Mammary epithelial cell (primary cell): ENCODE data around the gene LYRM4.

Experiments
- CTCF ChIP-seq, 2 donors: IDR thresholded peaks in 1 of 2; conservative IDR thresholded peaks in 1 of 2; 2 replicates each; pipeline ENCODE4 v1.5.1; 2011 to 2012; ENCODE audit warnings: inconsistent platforms in 2 of 2, low read length in 2 of 2, mild to moderate bottlenecking in 2 of 2, control low read depth in 1 of 2, low read depth in 1 of 2; ENCODE audit not compliant: insufficient read depth in 1 of 2; ENCODE audit errors: extremely low read depth in 1 of 2
- EZH2 ChIP-seq: IDR thresholded peaks from 2 replicates; pipeline ENCODE4 v1.6.1; 2012; ENCODE audit warnings: low read length, inconsistent platforms, borderline replicate concordance

- TF ChIP-seq CTCF (conservative IDR thresholded peaks at IDR 0.05 in 1 of 2, IDR thresholded peaks at IDR 0.05 in 1 of 2; ENCODE audit: extremely low read depth in 1 of 2, insufficient read depth in 1 of 2, low read depth in 1 of 2, low read length in 2 of 2) (no peak), EZH2 (no peak)
Measured at GRCh38 chr6:5202941-5203340, 57.8 kb downstream of the LYRM4 start.
